HG03469 (cell line): ENCODE measurements around the gene TMA7B.

ENCODE experiments used
- ATAC-seq: cut with Tn5 transposase; IDR thresholded peaks from one replicate; pipeline ENCODE4 v1.9.1; 2021; ENCODE audit warnings: mild to moderate bottlenecking, moderate library complexity, moderate number of reproducible peaks; ENCODE audit not compliant: unreplicated experiment

TMA7B gene

DNA sequence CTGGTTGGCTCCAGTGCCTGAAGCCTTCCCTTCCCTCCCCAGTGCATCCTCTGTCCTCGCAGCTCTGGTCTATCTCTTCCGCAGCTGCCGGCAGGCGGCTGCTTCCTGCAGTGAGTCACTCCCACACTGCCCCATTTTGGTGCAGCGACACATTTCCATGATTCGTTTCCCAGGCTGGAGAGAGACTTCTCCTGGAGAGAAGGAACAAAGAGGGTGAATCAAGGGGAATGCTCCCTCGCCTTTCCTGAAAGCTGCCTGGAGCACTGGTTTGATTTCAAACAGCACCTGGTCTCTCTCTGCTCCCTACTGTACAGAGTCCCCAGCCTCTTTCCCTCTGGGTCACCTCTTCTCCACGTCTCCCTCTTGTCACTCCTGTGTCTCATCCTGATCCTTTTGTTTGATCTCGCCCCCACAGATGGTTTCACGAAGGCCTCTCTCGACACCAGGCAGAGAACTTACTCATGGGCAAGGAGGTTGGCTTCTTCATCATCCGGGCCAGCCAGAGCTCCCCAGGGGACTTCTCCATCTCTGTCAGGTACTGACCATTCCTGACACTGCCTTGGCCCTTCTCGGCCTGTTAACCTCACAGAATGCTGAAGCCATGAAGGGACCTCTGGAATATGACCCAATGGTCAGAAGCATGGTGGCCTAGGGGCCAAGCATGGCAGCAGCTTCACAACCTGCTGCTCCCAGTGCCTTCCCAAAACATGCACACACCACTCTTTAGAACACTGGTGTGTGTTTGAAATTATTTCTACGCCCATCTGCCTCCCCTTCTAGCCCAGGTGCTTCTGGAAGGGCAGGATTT lies at the start of gene TMA7B:
TSS of gene TMA7B (plus strand) at position 758 of the 808 bp plus-strand sequence. CDS start 3,978 bp downstream, outside the sequence.
- ATAC-seq: no peak

DNA sequence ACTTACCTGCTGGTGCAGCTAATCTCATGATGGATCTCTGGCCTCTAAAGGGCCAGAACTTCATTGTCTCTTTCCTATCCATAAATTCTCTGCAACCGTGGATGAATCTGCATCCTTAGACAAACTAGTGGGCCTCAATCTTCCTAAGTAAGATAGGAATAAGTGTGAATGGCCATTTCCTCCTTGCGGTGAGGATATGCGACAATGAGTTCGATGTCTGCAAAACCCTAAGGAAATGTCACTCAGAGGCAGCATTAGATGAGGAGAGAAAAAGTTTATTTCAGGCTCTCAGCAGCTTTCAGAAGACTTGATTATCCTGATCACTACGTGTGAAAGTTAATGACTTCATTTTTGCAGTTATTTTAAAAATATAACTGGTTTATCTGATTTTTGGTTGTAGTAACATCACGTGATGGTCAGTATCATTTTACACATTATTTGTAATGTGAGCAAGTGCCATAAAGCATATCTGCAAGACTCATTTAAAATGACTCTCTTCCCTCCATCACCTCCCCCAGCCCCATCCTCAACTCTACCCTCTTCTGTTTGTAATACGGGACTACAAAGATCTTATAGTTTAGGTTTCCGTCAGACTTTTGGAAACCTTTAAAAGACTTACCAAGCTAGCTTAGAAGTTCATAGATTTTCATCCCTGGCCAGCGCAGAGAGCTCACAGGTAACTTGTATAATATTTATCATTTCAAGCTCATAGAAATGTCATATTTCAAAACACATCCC lies 49.2 kb upstream of the TMA7B start:
- no peak for ATAC-seq

DNA sequence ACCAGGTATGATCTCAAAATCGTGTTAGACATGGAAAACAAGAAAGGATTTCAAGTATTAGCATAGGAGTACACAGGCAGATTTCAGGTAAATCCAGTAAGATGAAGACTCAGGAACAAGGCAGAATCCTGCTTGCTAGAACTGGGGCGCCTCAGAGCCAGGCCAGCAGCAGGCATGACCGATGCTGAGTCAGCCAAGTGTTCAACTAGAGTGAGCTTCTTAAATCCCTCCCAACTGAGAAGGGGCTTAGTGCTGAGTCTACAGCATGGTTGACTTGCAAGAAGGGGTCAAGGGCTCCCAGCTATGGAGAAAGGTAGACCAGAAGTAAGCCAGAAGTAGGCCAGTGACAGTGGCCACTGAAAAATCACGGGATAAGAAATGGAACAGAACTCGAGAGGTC lies 46.9 kb upstream of the TMA7B start:
- no peak for ATAC-seq

DNA sequence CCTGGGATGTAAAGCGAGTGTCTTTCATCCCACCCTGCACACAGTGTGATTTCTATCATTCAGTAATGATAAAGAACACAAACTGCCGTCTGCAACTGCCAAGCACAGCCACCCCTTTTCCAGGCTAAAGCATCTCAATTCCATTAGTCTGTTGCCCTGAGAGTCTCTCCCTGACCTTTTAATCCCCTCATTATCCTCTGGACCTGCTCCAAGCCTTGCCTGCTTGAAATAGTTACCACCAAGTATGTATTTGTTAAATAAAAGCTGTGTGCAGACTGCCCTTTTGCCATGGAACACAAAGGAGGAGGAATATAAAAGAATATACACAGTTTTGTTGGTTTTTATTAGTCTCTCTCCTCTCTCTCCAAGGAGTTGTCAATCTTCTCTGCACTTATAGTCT lies 46.3 kb upstream of the TMA7B start:
- ATAC-seq: no peak

DNA sequence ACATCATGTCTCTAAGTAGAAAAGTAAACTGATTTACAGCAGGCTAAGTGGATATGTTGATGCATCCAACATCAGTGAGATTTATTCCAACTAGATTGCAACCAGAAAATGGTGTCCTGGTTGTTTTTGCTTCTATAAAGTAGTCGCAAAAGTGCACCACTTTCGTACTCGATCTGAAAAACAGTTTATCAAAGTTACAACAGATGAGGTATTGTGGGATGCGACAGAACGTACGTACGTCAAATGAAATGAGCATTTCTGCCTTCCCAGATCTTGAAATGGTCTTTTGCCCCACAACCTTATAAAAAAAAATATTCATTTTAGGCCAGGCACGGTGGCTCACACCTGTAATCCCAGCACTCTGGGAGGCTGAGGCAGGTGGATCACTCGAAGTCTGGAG lies 45.6 kb upstream of the TMA7B start:
- ATAC-seq: no peak

DNA sequence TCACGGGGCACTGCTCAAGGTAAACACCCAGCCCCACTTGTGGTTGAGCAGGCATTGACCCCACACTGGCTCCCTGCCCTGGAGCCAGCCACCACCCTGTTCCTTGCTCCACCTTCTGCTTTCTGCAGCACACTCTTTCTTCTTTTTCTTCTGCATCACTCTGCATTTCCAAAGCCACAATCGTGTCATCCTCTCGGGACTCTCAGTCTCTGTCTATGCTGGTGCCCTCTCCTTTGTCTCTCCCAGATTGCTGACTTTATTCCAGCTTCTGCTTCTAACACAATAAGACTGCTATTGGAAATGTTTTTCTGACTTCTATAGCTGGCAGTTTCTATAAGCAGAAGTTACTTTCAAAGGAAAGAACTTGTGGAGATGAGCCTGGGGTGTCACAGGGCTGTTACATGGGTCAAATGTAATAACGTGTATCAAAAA lies 44.9 kb upstream of the TMA7B start:
- ATAC-seq: no peak

DNA sequence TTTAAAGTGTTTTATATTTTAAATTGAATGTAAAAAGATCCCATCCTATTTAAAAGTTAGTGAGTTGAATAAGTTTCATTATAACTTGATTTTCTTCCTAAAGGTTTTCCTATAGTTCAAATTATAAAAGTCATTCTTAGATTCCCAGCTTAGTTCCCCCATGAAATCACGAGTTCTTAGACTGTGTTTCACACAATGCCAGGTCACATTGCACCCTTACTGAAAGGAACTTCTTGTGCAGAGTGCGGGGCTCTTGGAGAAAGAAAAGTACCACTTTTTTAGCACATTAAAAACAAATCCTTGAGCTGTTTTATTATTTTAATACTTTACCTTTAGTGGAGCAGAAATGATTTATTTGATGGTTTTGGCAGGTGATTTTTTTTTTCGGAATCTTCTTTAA lies 43.7 kb upstream of the TMA7B start:
- no peak for ATAC-seq

DNA sequence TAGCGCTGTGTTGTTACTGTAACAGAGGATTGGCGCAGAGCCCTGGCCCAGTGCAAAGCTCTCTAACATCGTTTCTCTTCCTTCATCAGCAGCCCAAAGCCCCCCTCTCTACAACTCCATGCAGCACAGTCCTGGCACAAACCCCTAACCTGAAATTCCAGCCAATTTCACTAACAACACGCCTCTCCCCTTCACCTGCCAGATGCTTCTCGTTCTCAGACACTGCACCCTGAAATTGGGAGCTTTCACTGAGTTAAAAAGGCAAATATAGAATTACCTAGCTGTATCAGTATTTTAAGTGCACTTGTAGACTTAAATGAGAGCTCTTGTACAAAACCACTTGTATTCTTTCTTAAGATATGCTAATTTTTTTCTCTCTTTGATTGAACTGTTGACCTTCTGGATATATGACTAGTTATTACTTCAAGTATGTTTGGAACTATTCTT lies 43.0 kb upstream of the TMA7B start:
- ATAC-seq: no peak

DNA sequence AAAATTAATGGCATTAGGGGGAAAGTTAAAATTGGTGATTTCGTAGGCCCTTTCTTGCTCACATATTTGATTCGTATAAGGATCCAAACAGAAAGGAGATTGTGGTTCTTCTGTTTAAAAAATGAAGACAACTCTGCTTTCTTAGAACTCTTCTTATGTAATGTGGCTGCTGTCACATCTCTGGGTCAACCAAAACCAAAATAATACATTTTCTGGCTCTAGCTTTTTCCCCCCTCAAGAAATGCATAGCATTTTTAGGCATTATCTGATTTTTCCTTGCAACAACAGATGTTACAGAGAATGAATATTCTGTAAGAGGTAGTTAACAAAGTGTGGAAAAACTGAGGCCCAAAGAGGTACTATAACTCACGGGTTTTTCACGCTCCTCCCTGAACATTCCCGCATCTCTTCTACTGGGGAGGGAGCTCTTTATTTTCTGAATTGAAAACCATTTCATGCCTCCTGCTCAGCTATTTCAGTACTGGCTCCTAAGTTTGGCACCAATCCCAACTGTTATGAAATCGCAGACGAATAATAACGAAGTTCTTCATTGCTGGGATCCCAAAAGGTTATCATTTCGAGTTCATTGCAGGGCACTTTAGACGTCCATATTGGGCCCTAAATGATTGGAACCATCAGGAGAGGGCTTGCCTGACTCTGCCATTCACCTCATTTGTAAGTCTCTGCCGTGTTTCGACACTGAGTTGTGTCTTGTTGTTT lies 42.3 kb upstream of the TMA7B start:
- ATAC-seq: no peak

DNA sequence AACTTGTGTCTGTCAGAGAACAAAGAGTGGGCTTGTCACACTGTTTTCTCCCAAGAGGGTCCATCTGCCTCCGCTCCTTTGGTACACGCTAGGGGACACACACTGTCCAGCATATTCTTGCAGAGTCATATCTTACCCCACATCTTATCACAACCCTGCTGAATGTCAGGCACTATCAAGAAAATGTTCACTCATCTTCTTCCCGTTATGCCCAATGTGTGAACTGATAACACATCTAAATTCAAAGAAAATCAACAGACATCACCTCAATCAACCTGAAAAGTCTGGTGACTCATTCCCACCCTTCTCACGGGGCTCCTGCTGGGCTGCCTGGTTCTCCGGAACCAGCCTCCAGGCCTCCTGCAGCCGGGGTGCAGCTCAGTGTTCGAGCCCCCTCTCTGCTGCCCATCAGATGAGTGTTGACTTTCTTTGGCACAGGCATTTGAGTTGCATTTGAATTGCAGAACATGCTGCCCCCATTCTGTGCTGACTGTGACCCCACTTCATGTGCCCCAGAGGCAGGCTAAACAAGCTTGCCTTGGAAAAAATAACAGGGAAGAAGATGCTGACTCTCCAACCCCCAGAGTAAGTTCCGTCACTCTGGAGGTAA lies 40.0 kb upstream of the TMA7B start:
- ATAC-seq: no peak

DNA sequence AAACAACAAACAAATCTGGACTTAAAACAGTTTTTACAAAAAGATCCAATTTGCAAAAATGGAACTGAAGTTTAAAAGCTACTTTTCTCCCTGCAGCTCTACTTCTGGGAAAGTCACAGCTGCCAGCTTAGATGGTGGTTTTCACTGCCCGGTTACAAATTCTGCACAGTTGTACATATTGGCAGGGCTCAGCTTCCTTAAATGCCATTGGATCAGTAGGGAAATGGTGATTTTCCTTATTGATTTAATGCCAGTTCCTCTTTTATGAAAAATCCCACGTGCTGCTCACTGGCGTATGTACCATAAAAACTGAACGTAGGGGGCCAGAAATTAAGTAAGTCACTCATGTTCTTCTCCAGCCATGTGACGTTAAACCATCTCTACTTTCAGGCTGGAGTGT lies 36.5 kb upstream of the TMA7B start:
- no peak for ATAC-seq

DNA sequence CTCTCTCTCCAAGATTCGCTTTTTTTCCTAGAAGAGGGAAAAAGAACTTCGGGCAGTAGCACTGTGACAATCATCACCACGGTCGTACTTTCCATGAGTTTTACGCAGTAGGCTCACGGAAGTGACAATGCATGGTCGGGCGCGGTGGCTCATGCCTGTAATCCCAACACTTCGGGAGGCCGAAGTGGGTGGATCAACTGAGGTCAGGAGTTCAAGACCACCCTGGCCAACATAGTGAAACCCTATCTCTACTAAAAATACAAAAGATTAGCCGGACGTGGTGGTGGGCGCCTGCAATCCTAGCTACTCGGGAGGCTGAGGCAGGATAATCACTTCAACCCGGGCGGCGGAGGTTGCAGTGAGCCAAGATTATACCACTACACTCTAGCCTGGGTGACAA lies 35.9 kb upstream of the TMA7B start:
- no peak for ATAC-seq

DNA sequence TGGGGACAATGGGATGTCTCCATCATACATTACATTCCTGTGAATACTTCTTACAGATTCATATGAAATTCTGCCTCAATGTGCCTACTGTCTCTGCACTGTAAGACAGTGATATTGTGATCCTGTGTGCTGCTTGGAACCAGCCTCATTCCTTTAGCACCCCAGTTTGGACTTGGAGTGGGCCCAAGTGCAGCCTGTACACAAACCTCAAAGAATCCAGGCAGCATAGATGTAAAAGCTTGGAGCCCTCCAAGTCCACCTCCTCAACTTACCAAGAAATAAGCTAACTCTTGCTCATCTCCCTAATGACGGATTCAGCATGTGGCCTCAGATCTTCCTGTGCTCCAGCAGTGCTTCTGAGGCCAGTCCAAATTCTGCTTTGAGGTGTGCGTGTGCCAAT lies 34.9 kb upstream of the TMA7B start:
- no peak for ATAC-seq

DNA sequence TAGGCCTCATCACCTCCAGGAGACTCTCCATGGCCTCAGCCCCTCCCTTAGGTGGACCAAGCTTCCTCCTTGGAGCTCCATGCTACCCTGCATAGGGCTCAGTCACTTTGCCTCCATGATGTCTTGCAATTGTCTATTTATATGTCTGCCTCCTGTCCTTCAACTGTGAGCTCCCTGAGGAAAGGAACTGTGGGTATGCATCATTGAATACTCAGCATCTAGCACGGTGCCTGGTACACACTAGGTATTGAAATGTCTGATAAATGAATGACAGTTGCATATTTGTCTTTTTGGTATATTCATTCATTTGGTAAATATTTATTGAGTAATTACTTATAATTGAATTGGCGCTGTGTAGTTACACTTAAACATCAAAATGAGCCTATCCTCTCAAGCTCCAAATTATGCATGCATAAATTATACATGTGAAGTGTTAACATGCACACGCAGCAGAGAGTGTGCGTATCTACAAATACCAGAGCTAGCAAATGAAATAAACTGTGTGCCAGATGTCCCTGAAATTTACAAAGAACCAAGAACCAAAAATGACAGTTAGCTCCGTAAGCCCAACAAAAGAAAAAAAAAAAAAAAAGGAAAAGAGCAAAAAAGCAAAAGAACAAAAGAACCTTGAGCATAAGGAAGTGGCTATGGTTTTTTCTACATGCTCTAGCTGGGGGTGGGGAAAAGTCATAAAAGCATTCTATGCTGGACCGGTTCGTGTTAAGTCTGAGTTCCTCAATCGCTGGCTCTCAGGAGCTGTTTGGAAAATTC lies 34.1 kb upstream of the TMA7B start:
- ATAC-seq: no peak

DNA sequence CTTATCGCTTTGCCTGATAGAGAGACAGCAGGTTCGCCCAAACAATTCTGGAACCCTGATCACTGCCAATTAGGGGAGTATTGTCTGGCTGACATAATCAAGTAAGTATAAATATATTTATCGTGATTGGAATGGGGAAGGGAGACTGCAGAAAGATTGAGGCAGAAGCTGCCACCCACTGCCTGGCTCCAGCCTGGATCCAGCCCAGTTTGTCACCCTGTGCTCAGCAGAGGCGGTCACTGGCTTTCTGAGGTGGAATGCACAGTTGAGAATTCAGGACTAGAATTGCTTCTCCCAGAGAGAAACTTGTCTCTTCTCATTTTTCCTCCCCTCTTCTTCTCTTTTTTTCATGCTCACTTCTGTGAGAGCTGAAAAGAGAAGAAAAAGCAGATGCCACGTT lies 33.4 kb upstream of the TMA7B start:
- no peak for ATAC-seq

DNA sequence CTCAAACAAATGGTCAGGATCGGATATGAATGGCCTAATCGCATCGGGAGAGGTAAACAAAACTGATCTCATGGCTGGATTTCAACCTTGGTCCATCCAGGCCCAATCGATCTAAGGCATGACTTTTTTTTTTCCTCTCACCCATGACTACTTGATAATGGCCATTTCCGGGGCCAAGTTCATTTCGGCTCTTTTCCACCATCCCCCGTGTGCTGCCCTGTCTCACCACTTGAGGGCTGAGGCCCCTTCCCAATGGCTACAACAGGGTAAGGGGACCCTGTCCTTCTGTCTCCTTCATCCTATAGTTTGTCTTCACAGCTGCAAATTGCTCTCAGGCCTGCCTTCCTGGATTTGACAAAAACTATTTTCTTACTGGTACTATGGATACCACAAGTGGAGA lies 32.7 kb upstream of the TMA7B start:
- no peak for ATAC-seq

DNA sequence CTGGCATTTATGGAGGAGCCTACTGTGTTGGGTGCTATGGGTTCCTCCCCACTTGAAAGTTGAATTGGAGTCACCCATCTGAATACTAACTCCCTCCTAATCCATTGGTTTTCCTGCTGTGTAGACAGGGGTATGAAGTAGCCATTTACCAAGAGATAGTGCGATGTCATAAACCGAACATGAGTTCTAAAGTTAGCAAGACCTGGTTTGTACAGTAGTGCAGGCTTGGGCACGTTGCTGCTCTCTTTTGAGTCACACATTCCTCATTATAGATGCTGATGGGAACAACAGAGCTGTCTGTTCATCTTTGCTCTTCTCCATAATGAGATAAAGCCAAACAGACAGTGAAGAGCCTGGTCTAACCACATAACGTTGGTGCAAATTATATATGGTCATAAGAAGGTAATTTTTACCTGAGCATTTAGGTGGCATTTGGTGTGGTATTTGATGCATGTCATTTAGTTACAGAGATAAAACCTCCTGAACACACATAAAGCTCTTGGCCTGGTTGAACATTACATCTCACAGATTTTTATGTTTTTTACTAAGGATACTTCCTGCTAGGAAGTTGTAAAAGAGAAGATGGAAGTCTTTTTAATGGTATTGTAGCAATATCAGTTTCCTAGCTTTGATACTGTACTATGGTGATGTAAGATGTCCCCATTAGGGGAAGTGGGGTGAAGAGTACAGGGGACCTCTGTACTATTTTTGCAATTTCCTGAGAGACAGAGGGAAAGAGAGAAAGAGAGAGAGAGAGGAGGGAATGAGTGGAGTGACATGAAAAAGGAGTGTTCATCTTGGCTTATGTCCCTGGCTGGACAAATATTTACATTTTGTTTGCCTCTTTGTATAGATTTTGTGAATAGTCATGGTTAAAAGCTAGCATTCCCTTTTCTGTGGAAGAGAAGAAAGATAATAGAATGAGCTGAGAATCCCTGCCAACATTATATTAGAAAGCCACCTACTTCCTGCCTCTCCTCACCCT lies 31.4 kb upstream of the TMA7B start:
- no peak for ATAC-seq

DNA sequence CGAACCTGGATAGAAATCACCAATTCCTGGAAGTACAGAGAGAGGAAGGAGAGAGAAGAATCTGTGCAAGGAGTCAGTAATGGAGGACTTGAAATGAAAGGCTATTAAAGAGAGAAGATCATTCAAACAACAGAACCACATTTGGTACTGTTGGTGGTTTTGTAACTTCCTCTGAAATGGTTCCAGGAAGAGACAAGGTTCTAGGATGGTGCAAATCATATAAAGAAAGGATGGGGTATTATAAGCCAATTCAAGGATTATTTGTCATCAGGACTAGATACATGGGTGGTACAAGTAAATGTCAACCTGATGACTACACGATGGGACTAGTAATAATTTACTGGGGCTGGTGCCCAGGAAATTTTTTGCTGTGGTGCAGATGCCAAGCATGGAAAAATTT lies 28.9 kb upstream of the TMA7B start:
- ATAC-seq: no peak

DNA sequence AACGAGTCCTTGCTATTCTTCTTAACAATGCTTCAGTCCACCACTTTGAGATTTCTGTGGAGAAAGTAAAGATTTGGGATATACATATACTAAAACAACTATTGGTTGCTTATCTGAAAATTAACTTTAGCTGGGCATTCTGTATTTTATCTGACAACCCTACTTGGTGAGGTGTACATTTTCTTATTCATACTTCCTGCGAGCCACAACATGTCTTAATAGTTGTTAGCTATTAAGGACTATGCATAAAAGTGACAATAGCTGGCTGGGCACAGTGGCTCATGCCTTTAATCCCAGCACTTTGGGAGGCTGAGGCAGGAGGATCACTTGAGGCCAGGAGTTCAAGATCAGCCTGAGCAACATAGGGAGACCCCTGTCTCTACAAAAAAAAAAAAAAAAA lies 28.0 kb upstream of the TMA7B start:
- no peak for ATAC-seq
